Upper lobe of left lung (tissue), 6 donors: ENCODE results near the gene SPOCK2. TPM values are rescaled to one million over a fixed set of nuclear protein-coding genes. Genes with fewer than 3 reads are reported as not detected.

Experiments used
- ATAC-seq, 2 donors: fragments of 200-7000 bp; cut with Tn5 transposase; one replicate each; pipeline ENCODE4 v1.9.1; 2022; ENCODE audit warnings: mild to moderate bottlenecking in 2 of 2, moderate library complexity in 2 of 2; ENCODE audit not compliant: low FRiP score in 2 of 2
- DNase-seq, 2 donors: peaks; one replicate each; pipeline ENCODE4 v3.0.0-alpha.2; 2019 to 2020
- H3K27ac ChIP-seq, 4 donors: fragments of 200-600 bp; sonication (generic); one replicate each; pipeline ENCODE4 v1.5.1; 2016 to 2019
- H3K27me3 ChIP-seq, 4 donors: fragments of 200-600 bp; sonication (generic); one replicate each; pipeline ENCODE4 v1.5.1; 2017 to 2019
- H3K36me3 ChIP-seq, 4 donors: fragments of 200-600 bp; sonication (generic); one replicate each; pipeline ENCODE4 v1.5.1; 2016 to 2019
- H3K4me1 ChIP-seq, 4 donors: fragments of 200-600 bp; sonication (generic); one replicate each; pipeline ENCODE4 v1.5.1; 2018 to 2019
- H3K4me3 ChIP-seq, 4 donors: fragments of 200-600 bp; sonication (generic); one replicate each; pipeline ENCODE4 v1.5.1; 2017 to 2019; ENCODE audit warnings: mild to moderate bottlenecking in 2 of 4, moderate library complexity in 1 of 4
- H3K9me3 ChIP-seq, 4 donors: fragments of 200-600 bp; sonication (generic); one replicate each; pipeline ENCODE4 v1.5.1; 2018 to 2019
- CTCF ChIP-seq, 6 experiments: fragments of 450-650 bp in 4 of 6; fragments of 200-600 bp in 2 of 6; sonication (generic) in 2 of 6; IDR thresholded peaks; one replicate each; pipeline ENCODE4 v1.5.1; 2016 to 2019; ENCODE audit warnings: antibody characterized with exemption in 6 of 6
- EP300 ChIP-seq, 4 donors: sonication (generic); formaldehyde crosslinking; IDR thresholded peaks; one replicate each; pipeline ENCODE4 v1.5.1; 2017; ENCODE audit warnings: antibody characterized with exemption in 4 of 4, control low read depth in 2 of 4
- POLR2A ChIP-seq, 4 donors: fragments of 450-650 bp; IDR thresholded peaks; one replicate each; pipeline ENCODE4 v1.5.1; 2016 to 2017; ENCODE audit warnings: antibody characterized with exemption in 4 of 4, mild to moderate bottlenecking in 2 of 4
- POLR2AphosphoS5 ChIP-seq, 2 donors: sonication (generic); formaldehyde crosslinking; IDR thresholded peaks; one replicate each; pipeline ENCODE4 v1.5.1; 2017; ENCODE audit warnings: antibody characterized with exemption in 2 of 2
- WGBS, 2 donors: methylation state at CpG; one replicate each; pipeline ENCODE4 v1.1.5; 2017 to 2018; 5-methylcytosine and 5-hydroxymethylcytosine counted together
- total RNA-seq, 6 donors: library from RNA; depleted of rRNA in 4 of 6; stranded (reverse); fragments of >200 nt in 4 of 6; gene quantifications; one replicate each; pipeline versions ENCODE4 v1.1.0 to v1.2.1, GENCODE V29; 2016 to 2021
- donor health status: DM: no; HTN: no; CAD: no; lungs with moderate emphysema.
- donor health status: DM: no; HTN: yes; CAD: no; lungs with severe emphysema.

SPOCK2 gene
- total RNA-seq, 6 donors from 2014 or later: 62.9 to 532 (median 159) TPM

DNA sequence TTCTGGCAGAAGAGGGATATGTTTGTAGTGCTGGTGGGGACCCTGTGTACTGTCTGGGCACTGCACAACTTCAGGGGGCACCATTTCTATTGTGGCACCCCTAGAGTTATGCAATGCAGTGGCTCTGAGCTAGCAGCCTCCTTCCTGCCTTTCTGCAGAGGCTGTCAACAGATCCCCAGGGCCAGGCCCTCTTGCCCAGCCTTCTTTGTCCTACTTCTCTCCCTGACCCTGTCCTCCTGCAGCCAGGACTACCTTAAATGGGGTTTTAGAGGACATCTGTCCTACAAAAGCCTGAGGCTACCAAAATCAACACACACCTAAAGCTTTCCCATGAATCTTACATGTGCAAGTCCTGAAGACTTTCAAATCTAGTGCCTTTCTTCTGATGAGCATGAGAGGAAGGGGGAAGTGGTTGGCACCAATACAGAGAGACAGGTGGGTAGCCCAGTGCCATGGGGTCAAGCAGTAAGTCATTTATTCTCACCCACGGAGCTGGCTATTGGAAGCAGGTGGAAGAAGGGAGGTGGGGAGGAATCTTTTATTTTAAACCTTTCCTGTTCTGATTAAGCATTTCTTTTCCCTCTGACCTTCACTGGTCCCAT, 2.4 kb downstream of the SPOCK2 start:
- ATAC-seq (no peak), DNase-seq (no peak)
- Histone ChIP-seq H3K9me3 (no peaks in the 10 kb centered on the region), H3K36me3 (no peaks in the 10 kb centered on the region), H3K27ac (peak overlapping the region; percentile 82 to 90 (median 87)), H3K27me3 (peaks cover 0 to 17% (median 6%) of the 10 kb centered on the region in 4 donors), H3K4me3 (peak overlapping the region in 2 of 4 donors; percentile 55 to 74), H3K4me1 (peaks cover 26 to 58% (median 39%) of the 10 kb centered on the region in 4 donors)
- TF ChIP-seq POLR2AphosphoS5 (IDR thresholded peaks at IDR 0.05) (no peak), EP300 (IDR thresholded peaks at IDR 0.05) (no peak), CTCF (IDR thresholded peaks at IDR 0.05) (no peak), POLR2A (IDR thresholded peaks at IDR 0.05) (no peak)
- 54 to 77% methylated on average over 1 of the region's 1 CpG for WGBS, 2 donors

- no peak for ATAC-seq
- DNase-seq: no peak
- 85 to 100% methylated on average over 2 to 6 of the region's 6 CpGs for WGBS, 2 donors
These were observed 3.2 kb downstream of the SPOCK2 start for GRCh38 chr10:72085166-72085565.

DNA sequence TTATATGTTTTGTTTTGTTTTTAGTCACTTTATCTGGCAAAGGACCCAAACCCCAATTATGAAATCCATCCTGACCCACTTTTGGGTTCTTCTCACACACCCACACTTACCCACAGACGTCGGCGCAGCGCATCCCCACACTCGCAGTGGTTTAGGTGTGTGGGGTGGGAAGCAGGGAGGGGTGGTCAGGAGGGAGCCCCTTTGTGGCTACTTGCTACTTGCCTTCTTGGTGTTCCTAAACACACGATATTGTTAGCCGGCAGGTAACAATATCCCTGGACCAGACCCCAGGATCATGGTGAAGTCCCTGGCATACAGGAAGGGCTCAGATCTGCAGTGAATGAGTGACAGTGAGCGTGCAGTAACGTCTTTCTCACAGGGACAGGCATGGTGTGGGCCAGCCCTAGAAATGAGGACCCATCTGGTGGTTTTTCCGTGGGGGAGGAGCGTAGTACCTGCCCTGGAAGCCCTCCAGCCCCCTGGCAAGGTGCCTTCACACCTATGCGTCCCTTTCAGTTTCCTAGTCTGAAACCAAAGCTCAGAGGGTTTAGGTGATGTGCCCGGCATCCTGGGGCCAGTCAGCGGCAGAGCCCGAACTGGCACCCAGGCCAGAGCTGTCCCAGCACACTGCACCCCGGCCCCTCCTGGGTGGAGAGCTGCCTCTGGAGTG, 4.4 kb downstream of the SPOCK2 start:
- H3K36me3 ChIP-seq: no peaks in the 10 kb centered on the region
- ATAC-seq: no peak
- H3K4me3 ChIP-seq: no peak overlapping the region
- no peaks in the 10 kb centered on the region for H3K9me3 ChIP-seq
- TF ChIP-seq POLR2A (IDR thresholded peaks at IDR 0.05) (no peak), POLR2AphosphoS5 (IDR thresholded peaks at IDR 0.05) (no peak), CTCF (IDR thresholded peaks at IDR 0.05) (no peak), EP300 (IDR thresholded peaks at IDR 0.05) (no peak)
- peaks cover 0 to 17% (median 6%) of the 10 kb centered on the region in 4 donors for H3K27me3 ChIP-seq
- peaks cover 32 to 61% (median 33%) of the 10 kb centered on the region in 4 donors for H3K4me1 ChIP-seq
- 87 to 90% methylated on average over 16 of the region's 16 CpGs for WGBS, 2 donors
- peak overlapping the region in 3 of 4 donors; percentile 22 to 89 (median 48) for H3K27ac ChIP-seq
- DNase-seq: no peak

More at GRCh38 chr10:72085166-72085565, 3.2 kb downstream of the SPOCK2 start:
- Histone ChIP-seq H3K27ac (peak overlapping the region in 3 of 4 donors; percentile 82 to 90 (median 89)), H3K4me3 (peak overlapping the region in 1 of 4 donors; percentile 1), H3K27me3 (peaks cover 0 to 17% (median 6%) of the 10 kb centered on the region in 4 donors), H3K36me3 (no peaks in the 10 kb centered on the region), H3K9me3 (no peaks in the 10 kb centered on the region), H3K4me1 (peaks cover 27 to 66% (median 41%) of the 10 kb centered on the region in 4 donors)
- no peak for TF ChIP-seq POLR2A (IDR thresholded peaks at IDR 0.05)
- TF ChIP-seq EP300 (IDR thresholded peaks at IDR 0.05): no peak
- no peak for TF ChIP-seq POLR2AphosphoS5 (IDR thresholded peaks at IDR 0.05)
- TF ChIP-seq CTCF (IDR thresholded peaks at IDR 0.05): no peak

DNA sequence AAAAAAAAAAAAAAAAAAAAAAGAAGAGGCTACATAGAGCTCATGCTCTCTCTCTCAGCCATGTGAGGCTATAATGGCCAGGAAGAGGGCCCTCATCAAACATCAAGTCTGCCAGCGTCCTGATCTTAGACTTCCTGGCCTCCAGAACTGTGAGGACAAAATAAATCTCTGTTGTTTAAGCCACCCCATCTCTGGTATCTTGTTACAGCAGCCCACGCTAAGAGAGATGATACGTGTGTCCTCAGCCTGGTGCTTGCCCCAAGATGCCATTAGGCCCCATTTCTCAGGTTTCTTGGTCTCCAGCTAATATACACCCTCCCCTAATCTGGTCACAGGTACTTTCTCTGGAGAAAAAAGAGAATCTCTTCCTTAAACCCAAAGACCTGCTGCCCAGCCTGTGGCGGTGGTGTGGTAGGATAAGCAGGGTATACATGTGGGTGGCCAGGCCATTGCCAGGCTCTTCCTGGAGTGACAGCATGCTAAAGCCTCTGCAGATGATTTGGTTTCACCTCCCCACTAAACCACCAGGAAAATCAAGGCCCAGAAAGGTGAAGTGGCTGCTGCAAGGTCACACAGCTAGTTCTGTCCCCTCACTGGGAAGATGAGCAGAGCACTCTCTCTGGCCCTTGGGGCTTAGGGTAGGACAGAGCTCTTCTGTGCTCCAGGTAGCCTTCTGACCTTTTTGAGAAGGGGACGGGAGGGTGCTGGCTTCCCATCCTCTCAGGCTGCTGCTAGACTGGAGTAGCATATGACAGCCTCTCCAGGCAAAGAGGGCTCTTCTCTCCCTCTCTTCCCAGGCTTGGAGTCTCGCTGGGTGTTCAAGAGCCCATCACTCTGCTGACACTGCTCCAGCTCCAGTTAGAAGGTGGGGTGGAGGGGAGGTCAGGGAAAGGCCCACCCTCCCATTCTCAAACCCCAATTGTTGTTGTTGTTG, 5.2 kb downstream of the SPOCK2 start:
- Histone ChIP-seq H3K9me3 (no peaks in the 10 kb centered on the region), H3K27me3 (peaks cover 0 to 12% (median 5%) of the 10 kb centered on the region in 4 donors), H3K4me3 (no peak overlapping the region), H3K36me3 (no peaks in the 10 kb centered on the region), H3K27ac (peak overlapping the region in 2 of 4 donors; percentile 1 to 18), H3K4me1 (peaks cover 24 to 53% (median 25%) of the 10 kb centered on the region in 4 donors)
- TF ChIP-seq EP300 (IDR thresholded peaks at IDR 0.05) (no peak), CTCF (IDR thresholded peaks at IDR 0.05) (no peak), POLR2AphosphoS5 (IDR thresholded peaks at IDR 0.05) (no peak), POLR2A (IDR thresholded peaks at IDR 0.05) (no peak)
- DNase-seq: no peak
- ATAC-seq: no peak
- WGBS, 2 donors: 80 to 93% methylated on average over 5 to 6 of the region's 6 CpGs
